Trophoblast cell (in vitro differentiated cells and primary cell): ENCODE results near the gene ZFP36L2.

Experiments
- DNase-seq, 2 donors: peaks; one replicate each; pipeline ENCODE4 v3.0.0-alpha.2; 2016
- H2AFZ ChIP-seq: 2 replicates; pipeline ENCODE4 v1.6.1; 2013; ENCODE audit warnings: low read length, moderate library complexity, mild to moderate bottlenecking; ENCODE audit not compliant: insufficient read depth, poor library complexity
- H2AK5ac ChIP-seq: 2 replicates; pipeline ENCODE4 v1.6.1; 2013; ENCODE audit warnings: mild to moderate bottlenecking, low read length
- H2BK120ac ChIP-seq: 2 replicates; pipeline ENCODE4 v1.6.1; 2013; ENCODE audit warnings: low read length, mild to moderate bottlenecking, moderate library complexity; ENCODE audit not compliant: insufficient read depth, poor library complexity
- H2BK12ac ChIP-seq: 2 replicates; pipeline ENCODE4 v1.6.1; 2013; ENCODE audit warnings: mild to moderate bottlenecking, low read length, moderate library complexity
- H2BK5ac ChIP-seq: 2 replicates; pipeline ENCODE4 v1.6.1; 2013; ENCODE audit warnings: low read length, low read depth, moderate library complexity, mild to moderate bottlenecking; ENCODE audit not compliant: poor library complexity
- H3K14ac ChIP-seq: 2 replicates; pipeline ENCODE4 v1.6.1; 2013; ENCODE audit warnings: mild to moderate bottlenecking, low read length
- H3K18ac ChIP-seq: 2 replicates; pipeline ENCODE4 v1.6.1; 2013; ENCODE audit warnings: mild to moderate bottlenecking, low read length
- H3K23ac ChIP-seq: 2 replicates; pipeline ENCODE4 v1.6.1; 2013; ENCODE audit warnings: low read length
- H3K27ac ChIP-seq: 2 replicates; pipeline ENCODE4 v1.5.1; 2013; ENCODE audit warnings: low read depth, mild to moderate bottlenecking, inconsistent platforms, low read length, moderate library complexity
- H3K27me3 ChIP-seq: 2 replicates; pipeline ENCODE4 v1.6.1; 2013; ENCODE audit warnings: inconsistent platforms, mild to moderate bottlenecking, low read length, moderate library complexity; ENCODE audit not compliant: insufficient read depth
- H3K36me3 ChIP-seq, 2 experiments: 1 replicate in 1 of 2; 2 replicates in 1 of 2; pipeline ENCODE4 v1.6.1; 2013; ENCODE audit warnings: low read length in 2 of 2, mild to moderate bottlenecking in 2 of 2, moderate library complexity in 1 of 2; ENCODE audit not compliant: insufficient read depth in 2 of 2, control insufficient read depth in 1 of 2
- H3K4ac ChIP-seq: 2 replicates; pipeline ENCODE4 v1.6.1; 2013; ENCODE audit warnings: low read depth, mild to moderate bottlenecking, low read length, moderate library complexity
- H3K4me1 ChIP-seq, 2 experiments: 1 replicate in 1 of 2; 2 replicates in 1 of 2; pipeline ENCODE4 v1.6.1; 2013; ENCODE audit warnings: low read length in 2 of 2, mild to moderate bottlenecking in 2 of 2, moderate library complexity in 1 of 2; ENCODE audit not compliant: insufficient read depth in 2 of 2, control insufficient read depth in 1 of 2
- H3K4me2 ChIP-seq: 2 replicates; pipeline ENCODE4 v1.6.1; 2013; ENCODE audit warnings: inconsistent platforms, mild to moderate bottlenecking, low read length, moderate library complexity
- H3K4me3 ChIP-seq: 2 replicates; pipeline ENCODE4 v1.5.1; 2013; ENCODE audit warnings: mild to moderate bottlenecking, low read depth, low read length, inconsistent platforms
- H3K79me1 ChIP-seq: one replicate; pipeline ENCODE4 v1.6.1; 2013; ENCODE audit warnings: low read length
- H3K79me2 ChIP-seq: 2 replicates; pipeline ENCODE4 v1.6.1; 2013; ENCODE audit warnings: low read length, mild to moderate bottlenecking; ENCODE audit not compliant: control insufficient read depth, insufficient read depth, poor library complexity
- H3K9ac ChIP-seq: 2 replicates; pipeline ENCODE4 v1.6.1; 2013; ENCODE audit warnings: mild to moderate bottlenecking, low read length
- H3K9me3 ChIP-seq: 2 replicates; pipeline ENCODE4 v1.6.1; 2013; ENCODE audit warnings: low read depth, mild to moderate bottlenecking, control low read depth, inconsistent platforms, low read length; ENCODE audit not compliant: insufficient read depth
- H4K12ac ChIP-seq: 2 replicates; pipeline ENCODE4 v1.6.1; 2013; ENCODE audit warnings: low read depth, mild to moderate bottlenecking, low read length, moderate library complexity
- H4K8ac ChIP-seq: 2 replicates; pipeline ENCODE4 v1.6.1; 2013; ENCODE audit warnings: low read depth, mild to moderate bottlenecking, low read length, moderate library complexity
- H4K91ac ChIP-seq: one replicate; pipeline ENCODE4 v1.6.1; 2013; ENCODE audit warnings: low read depth, mild to moderate bottlenecking, low read length, moderate library complexity
- WGBS: extraction: QIAGEN DNeasy Blood & Tissue Kit; methylation state at CpG from one replicate; pipeline ENCODE4 v1.1.7; 2013; ENCODE audit warnings: missing lambda C conversion rate; ENCODE audit not compliant: insufficient read length, insufficient coverage; ENCODE audit errors: extremely low coverage; 5-methylcytosine and 5-hydroxymethylcytosine counted together

Gene ZFP36L2

DNA sequence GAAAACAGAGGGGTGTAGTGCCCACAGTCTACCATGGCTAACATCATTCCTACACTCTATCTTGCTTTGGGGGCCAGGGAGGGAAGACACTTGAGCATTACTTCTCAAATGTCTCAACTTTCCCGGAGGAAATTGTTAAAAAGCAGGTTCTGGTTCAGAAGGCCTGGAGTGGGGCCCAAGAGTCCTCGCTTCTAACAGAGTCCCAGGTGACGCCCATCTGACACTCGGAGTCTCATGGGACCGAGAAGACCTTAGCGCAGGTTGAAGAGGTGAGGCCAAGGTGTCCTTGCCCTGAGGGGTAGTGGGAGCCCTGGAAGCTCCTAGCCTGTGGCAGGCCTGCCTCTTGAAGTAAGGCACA is 40.1 kb downstream of the ZFP36L2 start:
- no peak overlapping the region for H3K14ac ChIP-seq
- no peak overlapping the region for H3K18ac ChIP-seq
- no peak overlapping the region for H2BK12ac ChIP-seq
- H3K36me3 ChIP-seq: no peaks in the 10 kb centered on the region
- H4K12ac ChIP-seq: no peak overlapping the region
- H3K4ac ChIP-seq: no peak overlapping the region
- H3K9ac ChIP-seq: no peak overlapping the region
- peak overlapping the region; percentile 12 for H2AK5ac ChIP-seq
- H3K79me1 ChIP-seq: no peaks in the 10 kb centered on the region
- no peak overlapping the region for H4K91ac ChIP-seq
- no peaks in the 10 kb centered on the region for H3K27me3 ChIP-seq
- H3K4me3 ChIP-seq: no peak overlapping the region
- no peak overlapping the region for H3K23ac ChIP-seq
- H3K4me1 ChIP-seq: peaks cover 4 to 7% of the 10 kb centered on the region in 2 experiments
- no peak overlapping the region for H2BK120ac ChIP-seq
- H3K27ac ChIP-seq: no peak overlapping the region
- no peak for DNase-seq
- no peak overlapping the region for H2AFZ ChIP-seq
- no peak overlapping the region for H2BK5ac ChIP-seq
- no peak overlapping the region for H4K8ac ChIP-seq
- WGBS: no CpG with 5 or more reads among the region's 6 CpGs
- H3K9me3 ChIP-seq: no peaks in the 10 kb centered on the region
- no peaks in the 10 kb centered on the region for H3K79me2 ChIP-seq
- no peak overlapping the region for H3K4me2 ChIP-seq

DNA sequence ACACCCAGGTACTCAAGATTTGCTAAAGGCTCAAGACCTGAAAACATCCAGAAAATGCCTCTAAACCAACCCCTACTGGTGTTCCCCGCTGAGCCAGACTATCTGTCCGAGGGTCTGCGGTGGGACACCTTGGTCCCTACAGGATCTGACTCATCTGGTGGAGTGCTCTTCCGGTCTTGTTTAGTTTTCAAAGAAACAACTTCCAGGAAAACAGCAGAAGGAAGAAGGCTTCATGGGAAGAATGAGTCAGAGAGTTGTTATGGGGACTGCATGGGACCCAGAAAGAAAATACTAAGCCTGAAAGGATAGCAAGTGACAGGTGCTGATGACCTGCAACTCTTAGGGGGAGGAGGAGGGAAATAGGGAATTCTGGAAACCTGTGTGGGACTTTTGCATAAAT is 41.3 kb downstream of the ZFP36L2 start:
- peaks cover 4 to 7% of the 10 kb centered on the region in 2 experiments for H3K4me1 ChIP-seq
- DNase-seq: no peak
- no peak overlapping the region for H2AK5ac ChIP-seq
- no peak overlapping the region for H3K23ac ChIP-seq
- H3K18ac ChIP-seq: no peak overlapping the region
- H3K4me2 ChIP-seq: no peak overlapping the region
- H3K9ac ChIP-seq: no peak overlapping the region
- H3K14ac ChIP-seq: no peak overlapping the region
- H3K4me3 ChIP-seq: no peak overlapping the region
- H2AFZ ChIP-seq: no peak overlapping the region
- H3K27ac ChIP-seq: no peak overlapping the region
- H3K4ac ChIP-seq: no peak overlapping the region
- no peak overlapping the region for H4K12ac ChIP-seq
- H3K79me1 ChIP-seq: no peaks in the 10 kb centered on the region
- H4K8ac ChIP-seq: no peak overlapping the region
- H3K36me3 ChIP-seq: no peaks in the 10 kb centered on the region
- H3K27me3 ChIP-seq: no peaks in the 10 kb centered on the region
- no CpG with 5 or more reads among the region's 4 CpGs for whole genome bisulfite sequencing
- H2BK120ac ChIP-seq: no peak overlapping the region
- no peaks in the 10 kb centered on the region for H3K9me3 ChIP-seq
- H2BK5ac ChIP-seq: no peak overlapping the region
- no peak overlapping the region for H4K91ac ChIP-seq
- H2BK12ac ChIP-seq: no peak overlapping the region
- H3K79me2 ChIP-seq: no peaks in the 10 kb centered on the region

DNA sequence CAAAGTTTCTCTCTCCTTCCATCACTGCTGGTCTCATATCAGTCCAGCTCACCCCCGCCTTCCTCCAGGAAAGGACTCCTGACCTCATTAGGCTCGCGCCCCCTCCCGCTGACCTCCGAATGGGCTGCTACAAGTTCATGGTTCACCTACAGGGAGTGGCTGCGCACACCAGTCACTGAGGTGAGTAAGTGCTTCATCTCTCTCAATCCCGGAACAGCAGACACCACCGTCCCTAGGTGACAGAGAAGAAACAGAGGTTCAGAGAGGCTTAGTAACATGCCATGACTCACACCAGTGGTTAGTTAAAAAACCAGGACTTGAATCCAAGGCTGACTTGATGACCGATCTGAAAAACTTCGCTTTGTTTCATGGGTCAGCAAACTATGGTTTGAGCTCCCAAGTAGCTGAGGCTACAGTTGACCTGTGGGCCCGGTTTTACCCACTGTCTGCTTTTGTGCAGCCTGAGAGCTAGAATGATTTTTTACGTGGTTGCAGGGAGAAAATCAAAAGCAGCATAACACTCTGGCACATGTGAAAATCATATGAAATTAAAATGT is 42.0 kb downstream of the ZFP36L2 start:
- Histone ChIP-seq H3K27ac (no peak overlapping the region), H2BK120ac (no peak overlapping the region), H3K4me1 (peaks cover 4 to 7% of the 10 kb centered on the region in 2 experiments), H4K91ac (no peak overlapping the region), H2BK12ac (no peak overlapping the region), H3K4me2 (no peak overlapping the region), H3K9me3 (no peaks in the 10 kb centered on the region), H3K14ac (no peak overlapping the region), H3K36me3 (no peaks in the 10 kb centered on the region), H4K12ac (no peak overlapping the region), H4K8ac (no peak overlapping the region), H3K18ac (no peak overlapping the region), H2AFZ (no peak overlapping the region), H3K79me2 (no peaks in the 10 kb centered on the region), H3K27me3 (no peaks in the 10 kb centered on the region), H3K79me1 (no peaks in the 10 kb centered on the region), H3K9ac (peak overlapping the region; percentile 36), H2BK5ac (no peak overlapping the region), H3K4ac (no peak overlapping the region), H3K23ac (no peak overlapping the region), H2AK5ac (no peak overlapping the region), H3K4me3 (no peak overlapping the region)
- WGBS: no CpG with 5 or more reads among the region's 12 CpGs
- peak; percentile 40 to 64 for DNase-seq

DNA sequence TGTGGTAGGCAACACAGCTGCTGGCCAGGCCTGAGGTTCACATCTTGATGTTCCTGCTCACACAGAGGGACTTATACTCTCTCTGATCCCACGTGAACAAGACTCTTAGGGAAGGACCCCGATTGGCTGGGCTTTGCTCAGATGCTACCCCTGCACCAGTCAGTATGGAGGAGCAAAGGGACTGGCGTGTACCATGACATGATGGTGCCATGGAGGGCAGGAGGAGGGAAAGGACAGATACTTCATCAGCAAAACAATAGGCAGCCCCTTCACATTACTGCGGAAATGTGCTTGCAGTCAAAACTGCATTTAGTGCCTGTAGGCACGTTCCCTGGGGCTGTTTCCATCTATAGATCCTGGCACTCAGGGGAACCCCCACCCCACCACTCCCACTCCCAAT is 42.7 kb downstream of the ZFP36L2 start:
- no peak overlapping the region for H2BK120ac ChIP-seq
- H3K4ac ChIP-seq: no peak overlapping the region
- no peak overlapping the region for H2AFZ ChIP-seq
- H3K18ac ChIP-seq: no peak overlapping the region
- no CpG with 5 or more reads among the region's 5 CpGs for WGBS
- H3K79me2 ChIP-seq: no peaks in the 10 kb centered on the region
- H4K8ac ChIP-seq: no peak overlapping the region
- H3K14ac ChIP-seq: no peak overlapping the region
- no peak overlapping the region for H4K12ac ChIP-seq
- no peak overlapping the region for H2AK5ac ChIP-seq
- no peaks in the 10 kb centered on the region for H3K36me3 ChIP-seq
- no peaks in the 10 kb centered on the region for H3K9me3 ChIP-seq
- no peaks in the 10 kb centered on the region for H3K27me3 ChIP-seq
- no peak for DNase-seq
- H3K79me1 ChIP-seq: peaks cover 4% of the 10 kb centered on the region
- peak overlapping the region; percentile 17 for H4K91ac ChIP-seq
- no peak overlapping the region for H3K27ac ChIP-seq
- no peak overlapping the region for H3K9ac ChIP-seq
- H2BK12ac ChIP-seq: no peak overlapping the region
- peaks cover 8 to 12% of the 10 kb centered on the region in 2 experiments for H3K4me1 ChIP-seq
- H2BK5ac ChIP-seq: no peak overlapping the region
- H3K23ac ChIP-seq: no peak overlapping the region
- H3K4me2 ChIP-seq: no peak overlapping the region
- H3K4me3 ChIP-seq: no peak overlapping the region
